ENCODE measurements around the gene LRRC10B.

LRRC10B gene

DNA sequence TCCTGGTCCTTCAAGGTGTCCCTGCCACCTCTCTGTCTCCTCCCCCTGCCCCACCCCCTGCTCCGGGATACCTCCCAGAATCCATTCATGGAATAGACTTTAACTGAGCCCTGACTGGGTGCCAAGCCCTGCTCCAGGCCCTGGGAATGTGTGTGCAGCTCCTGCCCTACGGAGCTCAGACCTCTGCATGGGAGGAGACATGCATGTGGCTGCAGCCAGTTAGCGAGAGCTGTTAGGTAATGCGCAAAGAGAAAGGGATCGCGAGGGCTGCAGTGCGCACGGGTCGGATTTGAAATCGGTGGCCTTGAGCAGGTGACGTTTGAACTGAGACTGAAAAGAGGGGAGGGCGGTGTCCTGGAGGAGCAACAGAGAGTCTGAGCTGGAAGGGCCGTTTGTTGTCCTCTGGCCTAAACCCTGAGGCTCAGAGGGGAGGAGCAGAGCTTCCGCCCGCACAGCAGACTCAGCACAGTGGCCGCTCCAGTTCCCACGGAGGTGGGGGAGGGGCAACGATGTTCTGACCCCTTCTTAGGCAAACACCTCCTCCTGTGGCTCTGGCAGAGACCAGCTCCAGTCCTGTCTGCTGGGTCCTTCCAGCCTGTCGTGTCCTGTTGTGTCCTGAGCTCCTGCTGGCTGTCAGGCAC is 19.8 kb upstream of the LRRC10B start:
- Histone ChIP-seq H3K27me3 (ENCODE audit: control insufficient read depth, insufficient read depth, low read length) (peaks cover 19% of the 10 kb centered on the region), H3K4me3 (ENCODE audit: low read length) (no peak overlapping the region), H3K36me3 (ENCODE audit: control insufficient read depth, insufficient read depth, low read length) (no peaks in the 10 kb centered on the region), H3K9ac (ENCODE audit: low read length) (no peak overlapping the region), H3K9me3 (ENCODE audit: control insufficient read depth, low read length) (no peaks in the 10 kb centered on the region), H3K4me1 (ENCODE audit: control insufficient read depth, insufficient read depth, low read length) (peaks cover 13% of the 10 kb centered on the region)

DNA sequence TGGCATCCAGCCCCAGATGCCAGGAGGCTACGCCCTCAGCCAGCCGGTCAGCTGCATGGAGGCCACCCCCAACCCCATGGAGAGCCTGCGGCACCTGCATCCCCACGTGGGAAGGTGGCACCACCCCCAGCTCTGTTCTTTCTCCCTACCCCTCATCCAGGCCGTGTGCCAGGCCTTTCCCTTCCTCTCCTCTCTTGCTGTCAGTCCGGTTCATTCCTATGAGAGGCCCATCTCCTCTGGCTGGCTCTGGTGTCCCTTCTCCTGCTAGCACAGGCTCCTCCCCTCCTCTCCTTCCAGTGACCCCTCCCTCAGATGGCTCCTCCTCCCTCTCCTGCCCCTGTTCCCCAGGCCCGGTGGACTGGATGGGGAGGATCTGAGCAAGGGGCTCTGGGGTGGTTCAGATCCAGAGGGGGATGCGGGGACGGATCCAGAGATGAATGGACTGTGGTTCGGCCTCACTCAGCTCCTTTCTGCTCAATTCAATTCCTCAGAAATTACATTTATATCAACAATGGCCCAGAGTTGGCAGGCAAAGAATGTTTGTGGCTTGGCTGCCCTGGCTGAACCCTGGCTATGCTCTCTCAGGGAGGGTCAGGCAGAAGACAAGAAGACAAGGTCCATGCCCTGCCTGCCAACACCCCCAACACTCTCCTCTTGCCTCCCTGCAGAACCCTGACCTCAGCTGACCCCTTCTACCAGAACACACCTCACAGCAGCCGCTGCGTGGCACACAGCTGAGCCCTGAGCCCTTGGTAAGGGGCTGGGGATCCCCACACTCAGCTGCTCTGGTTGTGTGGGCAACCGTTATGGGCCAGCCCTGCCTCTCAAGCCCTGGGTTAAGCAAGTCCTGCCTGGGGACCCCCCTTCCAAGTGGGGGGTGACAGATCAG is 18.5 kb upstream of the LRRC10B start:
- Histone ChIP-seq H3K36me3 (ENCODE audit: control insufficient read depth, insufficient read depth, low read length) (no peaks in the 10 kb centered on the region), H3K4me1 (ENCODE audit: control insufficient read depth, insufficient read depth, low read length) (peaks cover 13% of the 10 kb centered on the region), H3K9me3 (ENCODE audit: control insufficient read depth, low read length) (no peaks in the 10 kb centered on the region), H3K4me3 (ENCODE audit: low read length) (no peak overlapping the region), H3K27me3 (ENCODE audit: control insufficient read depth, insufficient read depth, low read length) (peaks cover 19% of the 10 kb centered on the region), H3K9ac (ENCODE audit: low read length) (no peak overlapping the region)

DNA sequence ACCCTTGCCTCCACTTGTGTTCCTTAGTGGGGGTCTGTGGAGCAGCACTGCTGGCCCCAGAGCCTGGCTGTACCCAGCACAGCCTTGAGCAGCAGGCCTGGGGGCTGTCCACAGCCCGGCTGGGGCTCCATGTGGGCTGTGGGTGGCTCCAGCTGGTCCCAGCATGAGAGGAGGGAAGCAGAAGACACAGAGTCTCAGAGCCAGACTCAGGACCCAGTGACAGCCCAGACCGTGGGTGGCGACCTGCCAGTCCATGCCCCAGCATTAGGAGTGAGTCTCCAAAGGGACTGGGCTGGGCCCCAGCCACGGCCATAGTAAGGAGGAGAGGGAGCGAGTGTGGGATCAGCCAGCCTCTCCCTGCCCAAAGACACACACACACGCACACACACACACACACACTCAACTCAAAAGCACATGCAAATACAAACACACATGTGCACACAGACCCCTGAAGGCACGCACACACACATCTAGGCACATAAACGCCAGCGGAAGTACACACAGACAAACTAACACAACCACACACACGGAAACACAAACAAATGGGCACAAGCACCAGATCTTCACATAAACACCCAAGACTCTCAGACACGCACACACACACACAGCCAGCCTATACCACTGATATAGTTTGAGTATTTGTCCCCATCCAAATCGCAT is 16.7 kb upstream of the LRRC10B start:
- H3K36me3 ChIP-seq (ENCODE audit: control insufficient read depth, insufficient read depth, low read length): no peaks in the 10 kb centered on the region
- peaks cover 23% of the 10 kb centered on the region for H3K27me3 ChIP-seq (ENCODE audit: control insufficient read depth, insufficient read depth, low read length)
- no peak overlapping the region for H3K9ac ChIP-seq (ENCODE audit: low read length)
- H3K9me3 ChIP-seq (ENCODE audit: control insufficient read depth, low read length): no peaks in the 10 kb centered on the region
- H3K4me1 ChIP-seq (ENCODE audit: control insufficient read depth, insufficient read depth, low read length): peaks cover 13% of the 10 kb centered on the region
- H3K4me3 ChIP-seq (ENCODE audit: low read length): no peak overlapping the region

DNA sequence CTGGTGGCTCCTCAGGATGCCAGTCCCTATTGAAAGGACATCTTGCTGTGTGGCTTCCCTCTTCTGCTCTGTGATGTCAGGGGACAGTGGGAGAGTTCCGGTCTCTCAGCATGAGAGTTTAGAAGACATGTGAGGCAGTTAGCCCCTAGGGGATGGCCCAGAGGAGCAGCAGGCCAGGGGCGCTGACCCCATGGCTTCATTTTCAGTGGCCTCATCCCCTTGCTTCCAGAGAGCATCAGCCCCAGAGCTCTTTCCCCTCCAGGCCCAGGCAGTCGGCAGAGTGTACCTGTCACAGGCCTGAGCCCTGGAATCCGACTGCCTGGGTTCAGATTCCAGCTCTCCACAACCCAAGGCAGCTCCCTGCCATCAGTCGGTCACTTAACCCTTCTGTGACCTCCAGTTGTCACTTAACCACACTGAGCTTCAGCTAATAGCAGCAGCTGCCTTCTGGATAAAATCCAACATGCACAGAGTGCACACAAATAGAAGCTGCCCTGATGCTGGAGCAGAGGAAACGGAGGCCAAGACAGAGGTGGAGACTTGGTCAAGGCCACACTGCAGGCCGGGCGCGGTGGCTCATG is 14.1 kb upstream of the LRRC10B start:
- H3K27me3 ChIP-seq (ENCODE audit: control insufficient read depth, insufficient read depth, low read length): peaks cover 13% of the 10 kb centered on the region
- no peaks in the 10 kb centered on the region for H3K9me3 ChIP-seq (ENCODE audit: control insufficient read depth, low read length)

DNA sequence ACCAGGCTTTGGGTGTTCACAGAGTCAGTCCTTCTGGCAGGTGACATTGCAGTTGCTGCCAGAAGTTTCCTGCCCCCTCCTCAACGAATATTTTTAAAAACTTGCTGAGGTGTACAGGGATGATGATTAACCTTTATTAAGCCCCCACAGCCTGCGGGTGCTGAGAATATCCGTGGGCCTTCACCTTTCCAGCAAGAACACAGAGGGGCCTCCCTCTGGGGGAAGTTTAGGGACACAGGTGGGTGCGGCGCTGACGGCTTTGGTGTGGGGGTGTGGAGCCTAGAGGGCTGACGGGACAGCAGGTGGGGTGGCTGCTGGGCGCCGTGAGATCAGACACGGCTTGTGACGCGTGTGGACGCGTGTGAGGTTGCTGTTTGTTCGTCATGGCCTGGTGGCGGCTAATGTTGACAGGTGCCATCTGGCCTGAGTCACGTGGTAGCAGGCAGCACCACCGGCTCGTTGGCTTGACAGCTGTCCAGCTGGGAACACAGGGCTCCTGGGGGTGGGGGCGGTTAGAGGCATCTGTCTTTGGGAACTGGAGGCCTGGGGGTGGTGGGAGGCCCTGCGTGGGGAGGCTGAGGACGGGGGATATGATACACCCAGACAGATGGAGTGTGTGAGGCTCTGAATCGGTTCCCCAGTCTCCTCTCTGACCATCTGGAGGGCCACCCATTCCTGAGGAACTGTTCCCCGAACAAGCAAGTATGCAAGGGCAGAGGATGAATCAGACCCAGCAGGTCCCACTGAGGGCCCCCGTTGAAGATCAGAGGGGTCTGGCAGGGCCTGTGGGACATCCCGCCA is 12.5 kb upstream of the LRRC10B start:
- Histone ChIP-seq H3K9ac (ENCODE audit: low read length) (no peak overlapping the region), H3K9me3 (ENCODE audit: control insufficient read depth, low read length) (no peaks in the 10 kb centered on the region), H3K4me3 (ENCODE audit: low read length) (no peak overlapping the region), H3K27me3 (ENCODE audit: control insufficient read depth, insufficient read depth, low read length) (peaks cover 4% of the 10 kb centered on the region), H3K4me1 (ENCODE audit: control insufficient read depth, insufficient read depth, low read length) (no peaks in the 10 kb centered on the region), H3K36me3 (ENCODE audit: control insufficient read depth, insufficient read depth, low read length) (no peaks in the 10 kb centered on the region)

More for the DNA sequence above, 14.1 kb upstream of the LRRC10B start:
- H3K36me3 ChIP-seq (ENCODE audit: control insufficient read depth, insufficient read depth, low read length): no peaks in the 10 kb centered on the region
- H3K4me1 ChIP-seq (ENCODE audit: control insufficient read depth, insufficient read depth, low read length): peaks cover 8% of the 10 kb centered on the region
- no peak overlapping the region for H3K9ac ChIP-seq (ENCODE audit: low read length)
- no peak overlapping the region for H3K4me3 ChIP-seq (ENCODE audit: low read length)

DNA sequence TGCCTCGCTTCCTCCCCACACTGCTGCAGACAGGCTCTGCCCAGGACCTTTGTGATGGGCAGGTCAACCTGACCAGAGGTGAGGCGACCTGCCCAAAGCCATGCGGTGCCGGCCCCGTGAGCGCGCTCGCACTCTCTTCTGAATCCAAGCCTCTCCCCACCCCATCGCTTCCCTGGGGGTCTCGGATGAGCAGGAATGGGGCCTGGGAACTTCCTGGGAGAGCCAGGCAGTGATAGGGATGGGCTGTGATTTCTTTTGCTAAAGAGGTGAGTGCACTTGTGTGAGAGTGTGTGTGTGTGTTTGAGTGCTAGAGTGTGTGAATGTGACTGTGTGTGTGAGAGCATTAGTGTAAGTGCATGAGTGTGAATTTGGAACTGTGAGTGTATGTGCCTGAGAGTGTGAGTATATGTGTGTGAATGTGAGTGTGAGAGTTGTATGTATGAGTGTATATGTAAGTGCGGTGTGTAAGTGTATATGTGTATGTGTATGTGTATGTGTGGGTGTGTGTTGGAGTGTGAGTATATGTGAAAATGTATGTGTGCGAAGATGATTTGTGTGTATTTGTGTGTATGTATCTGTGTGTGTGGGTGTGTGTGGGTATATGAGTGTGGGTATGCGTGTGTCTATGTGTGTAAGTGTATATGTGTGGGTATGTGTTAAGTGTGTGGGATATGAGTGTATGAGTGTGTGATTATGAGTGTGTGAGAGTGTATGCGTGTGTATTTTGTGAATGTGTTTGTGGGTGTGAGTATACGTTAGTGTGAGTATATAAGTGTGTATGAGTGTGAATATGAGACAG is 11.7 kb upstream of the LRRC10B start:
- H3K9ac ChIP-seq (ENCODE audit: low read length): no peak overlapping the region
- no peaks in the 10 kb centered on the region for H3K4me1 ChIP-seq (ENCODE audit: control insufficient read depth, insufficient read depth, low read length)
- H3K4me3 ChIP-seq (ENCODE audit: low read length): no peak overlapping the region
- no peaks in the 10 kb centered on the region for H3K36me3 ChIP-seq (ENCODE audit: control insufficient read depth, insufficient read depth, low read length)
- no peaks in the 10 kb centered on the region for H3K9me3 ChIP-seq (ENCODE audit: control insufficient read depth, low read length)
- H3K27me3 ChIP-seq (ENCODE audit: control insufficient read depth, insufficient read depth, low read length): peaks cover 4% of the 10 kb centered on the region

DNA sequence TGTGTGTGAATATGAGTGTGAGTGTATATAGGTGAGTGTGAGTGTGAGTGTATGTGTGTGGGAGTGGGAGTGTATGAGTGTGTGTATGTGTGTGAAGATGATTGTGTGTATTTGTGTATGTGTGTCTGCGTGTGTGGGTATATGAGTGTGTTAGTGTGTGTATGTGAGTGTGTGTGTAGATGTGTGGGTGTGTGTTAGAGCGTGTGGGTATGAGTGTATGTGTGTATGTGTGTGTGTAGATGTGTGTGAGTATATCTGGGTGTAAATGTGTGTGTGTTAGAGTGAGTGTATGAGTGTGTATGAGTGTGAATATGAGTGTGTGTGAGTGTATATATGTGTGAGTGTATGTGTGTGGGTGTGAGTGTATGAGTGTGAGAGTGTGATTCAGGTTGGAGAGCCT is 11.1 kb upstream of the LRRC10B start:
- H3K4me1 ChIP-seq (ENCODE audit: control insufficient read depth, insufficient read depth, low read length): no peaks in the 10 kb centered on the region
- H3K9ac ChIP-seq (ENCODE audit: low read length): no peak overlapping the region
- H3K36me3 ChIP-seq (ENCODE audit: control insufficient read depth, insufficient read depth, low read length): no peaks in the 10 kb centered on the region
- H3K9me3 ChIP-seq (ENCODE audit: control insufficient read depth, low read length): no peaks in the 10 kb centered on the region
- no peak overlapping the region for H3K4me3 ChIP-seq (ENCODE audit: low read length)
- peaks cover 4% of the 10 kb centered on the region for H3K27me3 ChIP-seq (ENCODE audit: control insufficient read depth, insufficient read depth, low read length)

DNA sequence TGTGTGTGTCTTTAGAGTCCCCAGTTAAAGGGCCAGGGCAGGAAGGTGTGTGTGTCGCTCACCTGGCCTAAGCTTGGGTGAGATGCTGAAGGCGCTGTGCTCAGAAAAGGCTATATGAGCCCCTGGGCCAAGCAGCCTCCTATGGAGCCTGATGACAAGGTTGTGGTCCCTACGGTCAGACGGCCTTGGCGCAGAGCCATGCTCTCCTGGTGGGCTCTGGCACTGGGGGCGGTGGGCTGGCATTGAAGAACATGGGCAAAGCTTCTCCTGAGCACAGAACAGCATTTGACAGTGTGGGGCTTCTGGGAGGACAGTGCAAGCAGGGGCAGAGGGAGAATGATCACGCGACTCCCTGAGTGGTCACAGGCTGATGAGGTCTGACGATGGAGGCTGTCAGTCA is 10.7 kb upstream of the LRRC10B start:
- Histone ChIP-seq H3K36me3 (ENCODE audit: control insufficient read depth, insufficient read depth, low read length) (no peaks in the 10 kb centered on the region), H3K4me1 (ENCODE audit: control insufficient read depth, insufficient read depth, low read length) (no peaks in the 10 kb centered on the region), H3K9me3 (ENCODE audit: control insufficient read depth, low read length) (no peaks in the 10 kb centered on the region), H3K9ac (ENCODE audit: low read length) (no peak overlapping the region), H3K4me3 (ENCODE audit: low read length) (no peak overlapping the region), H3K27me3 (ENCODE audit: control insufficient read depth, insufficient read depth, low read length) (peaks cover 4% of the 10 kb centered on the region)

DNA sequence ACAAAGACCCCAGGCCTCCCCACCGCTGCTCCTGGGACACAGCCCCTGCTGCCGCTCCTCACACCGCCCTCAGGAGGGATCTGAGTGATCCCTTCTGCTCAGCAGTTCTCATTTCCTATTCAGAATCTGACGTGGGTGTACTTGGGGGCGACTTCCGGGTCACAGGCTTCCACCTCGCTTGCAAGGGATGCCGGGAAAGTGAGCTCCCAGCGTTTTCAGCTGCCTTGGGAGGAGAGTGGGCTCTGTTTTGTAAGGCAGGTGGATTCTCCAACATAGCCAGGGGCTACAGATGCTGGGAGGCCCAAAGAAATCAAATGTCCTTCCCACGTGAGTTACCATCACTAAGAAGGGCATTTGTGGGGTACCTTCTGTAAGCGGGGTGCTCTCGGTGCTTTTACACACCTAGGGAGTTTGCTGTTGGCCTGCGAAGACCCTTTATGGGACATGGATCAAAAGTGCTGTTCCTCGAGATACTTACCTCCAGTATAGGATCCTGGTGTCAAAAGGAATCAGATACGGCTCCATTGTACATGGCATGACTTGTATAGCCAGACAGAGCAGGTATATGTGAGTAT is 9.7 kb upstream of the LRRC10B start:
- H3K4me1 ChIP-seq (ENCODE audit: control insufficient read depth, insufficient read depth, low read length): no peaks in the 10 kb centered on the region
- H3K9me3 ChIP-seq (ENCODE audit: control insufficient read depth, low read length): no peaks in the 10 kb centered on the region
- H3K27me3 ChIP-seq (ENCODE audit: control insufficient read depth, insufficient read depth, low read length): peaks cover 4% of the 10 kb centered on the region
- H3K9ac ChIP-seq (ENCODE audit: low read length): no peak overlapping the region
- H3K4me3 ChIP-seq (ENCODE audit: low read length): no peak overlapping the region
- no peaks in the 10 kb centered on the region for H3K36me3 ChIP-seq (ENCODE audit: control insufficient read depth, insufficient read depth, low read length)

DNA sequence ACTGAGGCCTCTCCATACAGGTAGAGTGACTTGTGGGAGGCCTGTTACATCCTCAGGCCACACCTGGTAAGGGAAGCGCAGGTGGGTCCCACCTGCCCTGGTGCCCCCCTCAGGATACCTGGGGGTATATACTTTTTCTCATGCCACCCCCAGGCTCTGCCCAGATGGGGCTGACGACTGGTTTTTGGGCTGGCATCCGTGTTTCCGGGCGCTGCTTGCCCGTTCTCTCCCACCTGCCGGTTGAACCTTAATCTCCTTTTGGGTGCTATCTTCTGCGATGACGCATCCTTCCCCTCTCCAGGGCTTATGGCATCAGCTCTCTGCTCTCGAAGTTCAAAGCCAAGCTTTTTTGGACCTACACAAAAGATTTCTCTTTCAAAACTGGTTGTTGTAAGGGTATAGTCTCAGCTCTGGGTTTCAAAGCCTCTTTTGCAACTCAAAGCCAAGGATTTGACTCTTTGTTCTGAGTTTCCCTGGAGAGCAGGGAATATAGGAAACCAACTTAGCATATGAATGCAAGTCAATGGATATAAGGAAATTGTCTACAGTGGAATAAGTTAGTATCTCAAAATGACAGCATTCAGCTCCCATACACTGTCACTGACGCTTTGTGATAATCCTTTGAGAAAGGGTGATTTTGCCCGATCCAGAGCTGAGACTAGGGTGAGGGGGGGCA is 8.6 kb upstream of the LRRC10B start:
- H3K4me1 ChIP-seq (ENCODE audit: control insufficient read depth, insufficient read depth, low read length): no peaks in the 10 kb centered on the region
- H3K9ac ChIP-seq (ENCODE audit: low read length): no peak overlapping the region
- H3K9me3 ChIP-seq (ENCODE audit: control insufficient read depth, low read length): no peaks in the 10 kb centered on the region
- peaks cover 4% of the 10 kb centered on the region for H3K27me3 ChIP-seq (ENCODE audit: control insufficient read depth, insufficient read depth, low read length)
- no peaks in the 10 kb centered on the region for H3K36me3 ChIP-seq (ENCODE audit: control insufficient read depth, insufficient read depth, low read length)
- H3K4me3 ChIP-seq (ENCODE audit: low read length): no peak overlapping the region
